Progenitor cell of endocrine pancreas (in vitro differentiated cells): ENCODE data around the gene MTNR1B. TPM values are rescaled to one million over a fixed set of nuclear protein-coding genes. Genes with fewer than 3 reads are reported as not detected.

Source experiments
- total RNA-seq: library from RNA; stranded (reverse); gene quantifications from 2 replicates; pipeline ENCODE4 v1.2.1, GENCODE V29; 2021

Gene MTNR1B
- total RNA-seq, 1 donor from 2014 or later: not detected

Other genes starting within 250 kb of the MTNR1B start
- 36.4 and 38.5 TPM in 2 replicates for gene SLC36A4, start 228.3 kb downstream of the MTNR1B start, total RNA-seq